ENCODE results near the gene PTPRS. TPM values are rescaled to one million over a fixed set of nuclear protein-coding genes. Genes with fewer than 3 reads are reported as not detected.

The PTPRS gene
- total and polyA plus RNA-seq, 2 of the 8 experiments (the other 6 are each of a cell fraction or from before 2014, with no cell fraction given), result 96.8 to 223 TPM

DNA sequence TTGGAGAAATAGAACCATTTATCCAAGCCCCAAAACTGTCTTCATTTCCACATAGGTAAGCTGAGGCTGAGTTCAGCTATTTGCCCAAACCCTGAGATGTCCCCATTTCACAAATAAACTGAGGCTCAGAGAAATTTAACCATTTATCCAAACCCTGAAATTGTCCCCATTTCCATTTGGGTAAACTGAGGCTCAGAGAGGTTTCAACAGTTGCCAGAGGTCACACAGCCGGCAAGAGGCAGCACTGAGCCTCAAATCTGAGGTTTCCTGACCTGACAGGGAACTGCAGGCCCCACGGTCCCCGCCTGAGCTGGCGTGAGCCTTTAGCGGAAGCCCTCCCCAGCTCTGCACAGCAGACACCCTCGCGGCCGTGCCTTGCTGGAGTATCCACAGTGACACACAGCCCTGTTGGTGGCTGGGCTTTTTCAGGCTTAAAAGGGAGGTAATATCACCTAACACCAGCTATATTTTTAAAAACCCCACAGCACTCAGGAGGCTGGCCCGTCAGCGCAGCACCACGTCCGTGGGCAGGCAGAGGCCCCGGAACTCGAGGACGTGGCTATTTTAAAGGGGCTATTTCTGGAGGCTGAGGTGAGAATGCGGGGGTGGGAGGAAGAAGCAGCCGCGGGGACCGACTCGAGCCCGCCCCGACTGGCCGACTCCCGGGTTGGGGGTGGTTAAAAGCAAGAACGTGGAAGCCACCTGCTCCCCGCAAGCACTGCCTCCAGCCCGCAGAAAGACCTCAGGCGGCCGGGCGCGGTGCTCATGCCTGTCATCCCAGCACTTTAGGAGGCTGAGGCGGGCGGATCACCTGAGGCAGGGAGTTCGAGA, 18.5 kb downstream of the PTPRS start:
- H3K79me2 ChIP-seq (ENCODE audit: control insufficient read depth in 1 of 2, insufficient read depth in 2 of 2, low read length in 2 of 2), result peaks cover 6 to 86% of the 10 kb centered on the region in 2 experiments; a peak in 3 of 4 replicates

More for the DNA sequence above, 18.5 kb downstream of the PTPRS start:
- ChIA-PET POLR2A (ENCODE audit: partially characterized antibody) (interaction anchor here (0.6 to 1.4 kb wide), 3 partner anchors 19 to 71 kb away, joined by 3 to 4 read pairs (median 4); partner anchors contain the start of gene PTPRS), CTCF (ENCODE audit: partially characterized antibody) (interaction anchor here (0.7 to 1.1 kb wide), 3 partner anchors 11 to 17 kb away, joined by 3 to 4 read pairs (median 3); no protein-coding TSS in a partner anchor)
- Histone ChIP-seq H4K91ac (replicated peaks; ENCODE audit: insufficient read length, low read length) (no peak overlapping the region), H3K23ac (ENCODE audit: insufficient read length) (no peak overlapping the region), H3K27ac (ENCODE audit: low read depth, low read length) (no peak overlapping the region), H4K8ac (ENCODE audit: extremely low read depth, insufficient read depth, low read length) (peak overlapping the region; percentile 41), H3K4me2 (ENCODE audit: insufficient read depth in 1 of 2, low read depth in 2 of 2, low read length in 2 of 2) (no peak overlapping the region), H3K79me1 (ENCODE audit: low read depth, low read length) (peaks cover 17% of the 10 kb centered on the region), H3K23me2 (ENCODE audit: low read depth, low read length) (no peaks in the 10 kb centered on the region; the same call in 1 of the 2 replicates), H3K9ac (replicated peaks in 1 of 4; ENCODE audit: extremely low read depth in 1 of 4, low read depth in 3 of 4, low read length in 3 of 4) (no peak overlapping the region), H2BK120ac (replicated peaks; ENCODE audit: low read depth, low read length) (no peak overlapping the region), H2BK12ac (ENCODE audit: low read depth, low read length) (no peak overlapping the region), H2BK20ac (ENCODE audit: low read length) (no peak overlapping the region), H4K5ac (ENCODE audit: insufficient read length, low read depth, low read length) (no peak overlapping the region), H3K14ac (ENCODE audit: insufficient read length) (no peak overlapping the region), H3K27me3 (replicated peaks in 1 of 4; ENCODE audit: control insufficient read depth in 3 of 4, extremely low read depth in 1 of 4, insufficient read depth in 3 of 4, low read length in 3 of 4) (no peaks in the 10 kb centered on the region), H3K18ac (ENCODE audit: extremely low read depth, low read length) (no peak overlapping the region), H2BK5ac (ENCODE audit: low read depth, low read length) (no peak overlapping the region), H2BK15ac (ENCODE audit: low read length) (no peak overlapping the region), H3K4me1 (replicated peaks in 1 of 4; ENCODE audit: control insufficient read depth in 3 of 4, insufficient read depth in 4 of 4, low read length in 3 of 4) (peaks cover 0 to 2% (median 0%) of the 10 kb centered on the region in 4 experiments; a peak in 3 of 7 replicates), H3K36me3 (ENCODE audit: control insufficient read depth in 2 of 4, insufficient read depth in 4 of 4, low read length in 3 of 4) (peaks cover 4 to 10% (median 7%) of the 10 kb centered on the region in 4 experiments; a peak in 4 of 8 replicates), H2AFZ (ENCODE audit: low read length) (no peak overlapping the region), H3K56ac (replicated peaks; ENCODE audit: insufficient read length, low read depth, low read length) (no peak overlapping the region), H3K4me3 (ENCODE audit: extremely low read depth in 1 of 4, insufficient read depth in 2 of 4, low read depth in 3 of 4, low read length in 4 of 4) (no peak overlapping the region), H2AK5ac (ENCODE audit: low read depth, low read length) (no peak overlapping the region), H3K9me3 (ENCODE audit: insufficient read depth in 2 of 2, low read depth in 1 of 2, low read length in 1 of 2) (no peaks in the 10 kb centered on the region), H3K4ac (replicated peaks; ENCODE audit: insufficient read length, low read depth, low read length) (no peak overlapping the region), H4K20me1 (replicated peaks in 1 of 2; ENCODE audit: control insufficient read depth in 1 of 2, insufficient read depth in 2 of 2, low read length in 2 of 2) (peaks cover 40 to 52% of the 10 kb centered on the region in 2 experiments)
- no peak for DNase-seq (ENCODE audit: low read depth in 1 of 2, low spot score in 2 of 2)
- TF ChIP-seq GTF2F1 (IDR thresholded peaks at IDR 0.05; ENCODE audit: borderline replicate concordance, low read depth, low read length) (no peak), EGR1 (IDR thresholded peaks at IDR 0.05; ENCODE audit: borderline replicate concordance, low read depth, low read length) (peak; percentile 9; the same call in 1 of the 2 replicates), CREB1 (IDR thresholded peaks at IDR 0.05) (no peak), RNF2 (IDR thresholded peaks at IDR 0.05; ENCODE audit: borderline replicate concordance, low read depth, low read length, missing control alignments, poor library complexity, severe bottlenecking) (no peak), KDM1A (IDR thresholded peaks at IDR 0.05; ENCODE audit: borderline replicate concordance, low read length) (peak; percentile 56), PHF8 (conservative IDR thresholded peaks at IDR 0.05; ENCODE audit: low read depth, low read length) (no peak)
- TF ChIP-seq, protein P1, sequence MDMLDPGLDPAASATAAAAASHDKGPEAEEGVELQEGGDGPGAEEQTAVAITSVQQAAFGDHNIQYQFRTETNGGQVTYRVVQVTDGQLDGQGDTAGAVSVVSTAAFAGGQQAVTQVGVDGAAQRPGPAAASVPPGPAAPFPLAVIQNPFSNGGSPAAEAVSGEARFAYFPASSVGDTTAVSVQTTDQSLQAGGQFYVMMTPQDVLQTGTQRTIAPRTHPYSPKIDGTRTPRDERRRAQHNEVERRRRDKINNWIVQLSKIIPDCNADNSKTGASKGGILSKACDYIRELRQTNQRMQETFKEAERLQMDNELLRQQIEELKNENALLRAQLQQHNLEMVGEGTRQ (IDR thresholded peaks at IDR 0.05; ENCODE audit: low read length), result no peak
- no peak for FAIRE-seq
- 83% methylated on average over 34 of the region's 34 CpGs; no CpG with 5 or more reads in 1 of the 2 experiments for WGBS, 2 experiments (ENCODE audit: extremely low coverage in 1 of 2, insufficient coverage in 1 of 2, insufficient read length in 1 of 2, insufficient replicate concordance in 2 of 2, low coverage in 1 of 2, low lambda C conversion rate in 2 of 2, missing lambda C conversion rate in 1 of 2)

Measured in H1 (cell line).